NOMO-1 treated with DMSO at 0.1 percent for 48 hours (cell line): ENCODE results near the gene EPYC.

Experiments
- DNase-seq: peaks from one replicate; lab custom pipeline; 2025; ENCODE audit not compliant: unreplicated experiment; lab: John Stamatoyannopoulos, UW

EPYC gene, protein sequence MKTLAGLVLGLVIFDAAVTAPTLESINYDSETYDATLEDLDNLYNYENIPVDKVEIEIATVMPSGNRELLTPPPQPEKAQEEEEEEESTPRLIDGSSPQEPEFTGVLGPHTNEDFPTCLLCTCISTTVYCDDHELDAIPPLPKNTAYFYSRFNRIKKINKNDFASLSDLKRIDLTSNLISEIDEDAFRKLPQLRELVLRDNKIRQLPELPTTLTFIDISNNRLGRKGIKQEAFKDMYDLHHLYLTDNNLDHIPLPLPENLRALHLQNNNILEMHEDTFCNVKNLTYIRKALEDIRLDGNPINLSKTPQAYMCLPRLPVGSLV

DNA sequence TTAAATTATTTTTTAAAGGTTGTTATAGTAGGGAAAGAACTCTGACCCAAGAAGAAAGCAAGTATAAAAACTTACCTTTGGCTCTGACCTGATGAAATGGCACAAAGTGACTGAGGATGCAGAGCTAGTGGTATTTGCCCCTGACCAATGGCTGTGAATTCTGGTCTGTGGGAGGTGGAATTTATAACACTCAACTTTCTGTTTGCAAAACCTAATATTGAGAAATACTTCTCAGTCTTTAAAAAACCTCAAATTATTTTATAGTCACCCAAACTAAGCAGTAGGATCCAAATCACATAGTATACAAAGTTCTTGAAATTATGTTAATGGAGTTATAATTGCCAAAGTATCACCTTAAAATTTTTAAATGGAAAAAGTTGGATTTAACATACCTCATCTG lies at the start of gene EPYC:
TSS of gene EPYC (minus strand) at position 101 of the 400 bp plus-strand sequence. CDS start 2,407 bp downstream, outside the sequence.
- DNase-seq = no peak

DNA sequence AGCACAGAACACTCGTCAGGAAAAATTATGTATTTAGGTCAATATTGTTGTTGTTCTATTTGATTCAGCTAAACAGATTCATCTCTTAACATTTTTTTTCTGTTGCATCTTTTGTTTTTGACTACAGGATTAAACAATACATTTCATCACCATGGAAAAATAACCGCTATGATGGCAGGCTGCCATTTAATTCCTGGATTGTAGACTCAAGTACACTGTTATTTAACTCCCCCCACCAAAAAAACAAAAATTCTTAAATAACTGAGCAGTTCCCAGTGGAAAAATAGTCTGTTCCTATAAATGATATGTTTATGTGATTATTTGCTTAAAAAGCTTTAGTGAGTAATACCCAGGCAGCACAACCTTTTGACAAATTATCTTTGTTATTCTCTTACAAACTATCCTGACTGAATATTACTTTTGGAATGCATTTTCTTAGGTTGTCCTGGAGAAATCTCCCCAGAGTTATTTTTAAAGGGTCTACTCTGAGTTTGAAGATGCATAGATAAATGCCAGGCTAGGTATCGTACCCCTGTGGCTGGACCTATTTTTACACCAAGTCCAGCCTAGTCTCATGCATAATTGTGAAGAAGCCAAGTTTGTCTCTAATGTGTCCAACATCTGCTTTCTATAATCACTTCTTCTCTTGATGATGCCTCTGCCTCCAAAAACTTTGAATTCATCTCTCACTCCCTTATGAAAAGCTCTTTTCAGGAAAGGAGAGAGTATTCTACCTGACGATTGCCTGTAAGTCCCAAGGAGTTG lies 49.4 kb upstream of the EPYC start:
- DNase-seq = no peak

DNA sequence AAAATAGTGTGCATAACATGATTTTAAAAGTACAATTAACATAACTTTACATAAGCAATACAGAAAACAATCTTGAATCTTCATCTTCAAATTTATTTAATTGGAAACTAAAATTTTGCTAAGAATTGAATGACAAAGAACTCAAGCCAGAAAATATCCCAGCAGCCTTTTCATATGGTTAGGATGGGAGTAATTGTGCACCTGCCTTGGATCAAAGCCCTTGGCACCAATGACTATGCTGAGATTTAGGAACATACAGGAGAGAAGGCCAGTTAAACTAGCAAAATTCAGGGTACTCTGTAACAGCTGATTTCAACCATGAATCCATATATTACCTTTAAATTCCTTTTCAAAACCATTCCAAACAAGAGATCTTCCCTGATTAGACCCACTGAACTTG lies 47.3 kb upstream of the EPYC start:
- no peak for DNase-seq

DNA sequence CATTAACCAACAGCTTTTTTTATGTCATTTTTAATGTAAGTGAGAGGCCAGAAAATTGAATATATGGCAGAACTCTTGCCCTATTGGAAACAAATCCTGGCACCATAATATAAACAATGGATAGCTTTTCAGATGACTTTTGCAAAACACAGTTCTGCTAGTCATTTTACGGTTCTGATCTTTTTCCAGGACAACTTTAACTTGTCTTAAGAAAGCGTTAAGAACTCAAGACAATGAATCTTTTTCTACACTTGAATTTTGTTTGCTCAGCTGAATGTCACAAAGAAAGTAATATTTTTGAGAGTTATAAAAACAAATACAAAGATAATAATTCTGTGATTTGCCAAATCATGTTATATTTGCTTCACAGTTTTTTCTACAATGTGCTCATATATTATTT lies 39.8 kb upstream of the EPYC start:
- no peak for DNase-seq

DNA sequence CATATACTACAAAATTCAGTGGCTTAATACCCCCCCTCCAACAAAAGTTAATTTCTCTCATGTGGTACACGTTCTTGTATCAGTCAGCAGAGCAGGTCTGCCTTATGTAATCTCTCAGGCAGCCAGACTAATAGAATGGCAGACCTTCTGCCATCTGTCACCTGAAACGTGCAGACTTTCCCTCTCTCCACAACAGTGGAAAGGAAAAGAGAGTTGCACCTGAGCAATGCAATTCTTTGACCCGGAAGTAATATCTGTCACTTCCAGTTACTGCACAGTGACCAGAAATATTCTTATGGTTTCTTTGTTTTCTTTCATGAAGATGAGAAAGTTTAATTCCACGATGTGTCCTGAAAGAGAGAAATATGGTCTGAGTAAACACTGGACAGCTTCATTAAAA lies 38.6 kb upstream of the EPYC start:
- no peak for DNase-seq

DNA sequence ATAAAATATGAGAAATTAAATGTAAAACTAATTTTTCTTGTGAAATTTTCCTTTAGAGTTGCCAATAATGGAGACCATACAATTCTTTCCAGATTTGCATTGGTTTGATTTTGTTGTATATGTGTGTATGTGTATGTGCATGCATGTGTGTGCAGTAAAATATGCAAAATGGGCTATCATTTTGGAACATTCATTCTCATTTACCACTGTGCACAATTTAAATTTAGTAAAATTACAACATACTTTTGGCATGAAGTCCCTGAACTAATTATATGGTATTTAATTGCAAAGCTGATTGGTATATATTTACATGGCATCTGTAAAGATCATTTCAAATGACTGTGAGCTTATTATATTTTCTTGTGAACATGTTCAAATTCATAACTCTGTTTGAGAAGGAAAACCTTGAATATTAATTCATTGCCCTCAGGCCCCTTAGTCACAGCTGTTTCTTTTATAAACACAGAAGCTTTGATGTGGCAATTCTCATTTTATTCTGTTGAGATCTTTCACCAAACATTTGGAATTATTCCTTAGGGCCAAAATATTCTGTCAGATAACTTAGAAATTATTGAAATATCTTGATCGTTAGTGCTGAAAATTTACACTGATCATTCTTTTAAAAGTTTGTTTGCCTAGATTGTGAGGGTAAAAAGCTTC lies 35.5 kb upstream of the EPYC start:
- no peak for DNase-seq

DNA sequence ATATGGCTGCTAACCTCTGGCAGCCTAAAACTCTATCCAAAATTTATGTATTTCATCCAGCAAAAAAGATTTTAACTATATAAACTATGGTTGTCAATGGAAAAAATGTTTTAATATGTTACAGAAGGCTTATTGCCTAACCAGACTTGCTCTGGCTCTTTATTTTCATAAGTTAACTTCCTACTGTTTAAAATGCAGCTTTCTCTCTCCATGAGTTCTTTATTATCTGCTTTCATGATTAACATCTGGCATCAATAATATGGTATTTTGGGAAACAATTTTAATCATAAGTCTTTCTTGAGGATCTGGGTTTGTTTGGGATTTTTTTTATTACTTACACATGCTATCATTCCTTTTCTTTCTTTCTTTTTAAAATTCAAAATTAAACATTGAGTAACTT lies 32.5 kb upstream of the EPYC start:
- no peak for DNase-seq

DNA sequence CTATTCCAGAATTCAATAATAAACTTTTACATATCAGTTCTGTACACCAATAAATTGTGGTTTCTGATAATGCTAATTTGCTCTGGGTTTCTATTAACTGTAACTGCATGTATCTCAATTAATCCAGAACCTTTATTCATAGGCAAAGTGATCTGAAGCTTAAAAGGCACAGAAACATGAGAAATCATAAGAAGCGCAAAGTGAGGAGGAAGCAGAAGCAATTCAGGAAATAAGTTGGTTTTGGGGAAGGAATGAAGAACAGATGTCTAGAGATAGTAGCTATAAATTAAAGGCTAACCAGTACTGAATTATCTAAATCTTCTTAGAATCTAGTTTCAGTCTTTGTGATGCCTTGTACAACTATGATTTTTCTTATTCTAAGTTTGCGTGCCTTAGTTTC lies 28.5 kb upstream of the EPYC start:
- DNase-seq = peak; percentile 5

DNA sequence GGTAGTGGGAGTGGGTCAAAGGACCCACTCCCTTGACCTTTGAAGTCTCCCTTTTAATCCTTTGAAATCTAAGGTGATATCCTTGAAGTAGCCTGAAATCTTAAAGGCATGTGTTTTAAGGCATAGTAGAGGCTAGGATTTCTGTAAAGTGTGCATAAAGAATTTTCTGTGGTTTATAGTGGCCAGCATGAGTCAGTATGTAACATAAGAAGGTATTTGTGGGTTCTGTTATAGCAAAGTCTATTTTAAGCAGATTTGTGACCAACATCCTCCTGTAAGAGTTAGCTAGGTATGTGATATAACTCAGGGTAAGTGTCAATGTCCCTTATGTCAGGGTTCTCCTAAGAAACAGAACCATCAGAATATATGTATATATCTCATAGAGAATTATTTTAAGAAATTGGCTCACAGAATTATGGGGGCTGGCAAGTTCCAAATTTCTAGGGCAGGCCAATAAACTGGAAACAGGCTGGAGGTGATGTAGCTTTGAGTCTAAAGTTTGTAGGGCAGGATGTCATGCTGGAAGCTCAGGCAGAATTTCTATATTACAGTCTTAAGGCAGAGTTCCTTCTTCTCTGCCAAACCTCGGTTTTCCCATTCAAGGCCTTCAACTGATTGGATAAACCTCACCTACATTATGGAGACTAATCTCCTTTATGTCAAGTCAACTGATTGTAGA lies 18.7 kb upstream of the EPYC start:
- no peak for DNase-seq

DNA sequence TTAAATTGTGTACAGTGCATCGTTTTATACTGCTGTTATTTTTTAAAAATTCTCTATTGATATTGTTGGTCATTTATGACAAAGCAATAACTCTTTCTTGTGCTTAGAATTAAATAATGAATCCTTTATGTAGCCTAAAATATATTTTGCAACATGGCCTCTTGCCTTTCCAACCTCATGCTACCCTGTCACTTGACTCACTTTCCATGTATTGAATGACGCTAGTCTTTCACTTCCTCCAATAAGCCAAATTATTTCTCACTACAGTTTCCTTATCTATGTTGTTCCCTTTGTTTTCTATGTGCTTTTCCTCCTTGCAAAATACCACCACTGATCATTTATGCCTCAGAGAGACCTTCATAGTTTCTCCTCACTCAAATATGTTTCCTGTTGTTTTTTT lies 16.3 kb upstream of the EPYC start:
- peak; percentile 25 for DNase-seq

DNA sequence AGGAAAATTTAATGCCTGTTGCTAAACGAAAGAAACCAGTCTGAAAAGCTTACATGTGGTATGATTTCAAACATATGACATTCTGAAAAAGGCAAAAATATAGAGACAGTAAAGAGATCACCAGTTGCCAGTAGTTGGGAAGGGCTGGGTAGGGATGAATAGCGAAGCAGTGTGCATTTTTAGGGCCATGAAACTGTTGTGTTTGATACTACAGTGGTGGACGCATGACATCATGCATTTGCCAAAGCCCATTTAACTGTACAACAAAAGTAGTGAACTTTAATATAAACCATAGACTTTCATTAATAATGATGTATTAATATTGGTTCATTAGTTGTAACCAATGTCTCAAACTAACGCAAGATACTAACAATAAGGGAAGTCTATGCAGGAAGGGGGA lies 14.7 kb upstream of the EPYC start:
- no peak for DNase-seq

DNA sequence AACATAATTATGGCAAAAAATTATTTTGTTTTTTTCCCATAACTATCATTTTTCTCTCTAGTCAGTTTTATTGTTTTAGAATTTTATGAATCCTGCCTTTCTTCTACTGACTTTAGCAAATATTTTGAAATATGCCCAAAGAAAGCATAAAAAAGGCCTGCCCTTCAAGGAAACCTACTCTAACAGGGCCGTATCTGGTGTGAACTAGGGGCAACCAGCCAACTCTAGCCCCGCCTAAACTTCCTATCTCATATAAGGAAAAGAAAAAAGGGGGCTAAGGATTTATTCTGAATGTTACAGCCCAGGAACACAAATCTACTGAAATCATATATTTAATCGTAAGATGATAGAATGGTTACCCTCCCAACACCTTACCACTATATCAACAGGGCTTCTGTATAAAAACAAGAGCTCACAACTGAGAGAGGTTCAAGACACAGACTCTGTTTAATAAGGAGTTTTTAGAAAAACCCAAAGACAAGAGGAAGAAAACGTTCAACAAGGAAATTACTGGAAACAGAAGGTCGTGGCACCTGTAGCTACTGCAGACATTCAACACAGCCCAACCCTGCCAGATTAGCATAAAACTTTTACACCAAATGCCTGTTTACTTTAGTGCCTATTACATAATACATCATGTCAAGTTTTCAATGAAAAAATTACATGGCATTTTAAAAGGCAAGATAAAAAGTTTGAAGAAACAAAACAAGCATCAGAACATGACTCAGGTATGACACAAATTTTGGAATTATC lies 12.9 kb upstream of the EPYC start:
- no peak for DNase-seq

DNA sequence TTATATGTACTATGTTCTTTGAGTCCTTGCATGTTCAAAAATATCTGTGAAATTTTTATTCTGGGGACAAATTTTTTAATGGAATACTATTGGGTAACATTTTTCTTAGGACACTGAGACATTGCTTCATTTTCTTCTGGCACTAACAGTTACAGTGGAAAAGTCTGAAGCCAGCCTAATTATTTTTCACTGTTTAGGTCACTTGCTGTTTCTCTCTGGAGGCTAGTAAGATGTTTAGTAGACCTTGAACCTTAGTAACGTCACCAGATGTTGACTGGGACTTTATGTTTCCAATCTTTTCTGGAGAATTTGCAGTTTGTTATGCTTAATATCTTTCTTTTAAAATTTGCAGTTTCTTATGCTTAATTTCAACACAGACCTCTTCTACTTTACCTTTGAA lies 12.3 kb upstream of the EPYC start:
- no peak for DNase-seq

DNA sequence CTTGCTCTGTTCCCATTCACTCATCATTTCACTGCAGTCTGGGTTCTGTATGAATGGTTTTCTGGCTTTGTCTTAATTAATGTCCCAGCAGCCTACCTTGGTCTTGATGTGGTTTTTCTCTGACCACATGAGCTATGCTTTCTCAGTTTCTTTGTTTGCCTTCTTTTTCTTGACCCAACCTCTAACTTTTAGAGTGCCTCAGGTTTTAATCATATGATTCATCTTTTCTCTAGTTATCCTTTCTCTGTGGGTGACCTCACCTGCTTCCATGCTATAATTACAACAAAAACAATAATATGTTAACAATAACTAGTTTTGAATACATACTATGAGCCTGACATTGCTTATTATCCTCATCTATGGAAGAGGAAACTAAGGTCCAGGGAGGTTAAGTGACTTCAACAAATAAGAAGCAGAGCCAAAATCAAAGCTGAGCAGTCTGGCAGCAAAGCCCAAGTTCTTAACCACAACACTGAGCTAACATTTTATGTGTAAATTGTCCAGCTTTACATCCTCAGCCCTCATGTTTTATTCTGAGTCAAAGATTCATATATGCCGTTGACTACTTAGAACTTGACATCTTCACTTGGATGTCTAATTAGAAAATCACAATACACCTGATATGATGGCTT lies 4.7 kb upstream of the EPYC start:
- no peak for DNase-seq

DNA sequence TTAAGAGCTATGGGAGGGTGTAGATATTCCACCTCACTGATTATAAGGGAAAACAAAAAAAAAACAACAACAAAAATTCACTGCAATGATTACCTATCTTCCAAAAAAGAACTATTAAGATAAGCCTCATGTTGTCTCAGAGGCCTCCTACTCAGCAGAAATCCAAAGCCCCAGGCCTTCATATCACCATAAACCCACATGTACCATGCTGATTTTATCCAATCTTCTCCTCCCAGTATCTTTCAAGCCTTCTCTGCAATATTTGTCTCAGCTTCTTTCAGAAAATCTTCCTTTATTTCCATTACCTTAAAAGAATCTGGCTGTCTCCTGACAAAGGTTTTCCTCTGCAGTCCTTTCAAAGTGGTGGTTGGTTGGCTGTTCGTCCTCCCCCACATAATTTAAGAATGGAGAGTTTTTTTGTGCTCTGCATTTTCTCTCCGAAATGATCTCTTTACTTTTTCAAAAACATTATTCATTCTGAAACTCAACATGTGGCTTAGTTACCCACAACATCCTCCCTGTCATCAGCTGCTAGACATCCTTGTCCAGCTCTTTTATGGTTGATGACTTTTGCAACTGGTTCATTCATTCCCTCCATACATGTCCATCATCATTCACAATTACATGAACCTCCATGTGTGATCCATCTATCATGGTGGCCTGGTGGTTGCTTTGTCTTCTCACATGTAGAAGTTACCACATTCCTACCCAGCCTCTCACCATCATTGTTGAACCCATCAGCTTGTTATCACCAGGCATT lies 2.9 kb upstream of the EPYC start:
- no peak for DNase-seq

DNA sequence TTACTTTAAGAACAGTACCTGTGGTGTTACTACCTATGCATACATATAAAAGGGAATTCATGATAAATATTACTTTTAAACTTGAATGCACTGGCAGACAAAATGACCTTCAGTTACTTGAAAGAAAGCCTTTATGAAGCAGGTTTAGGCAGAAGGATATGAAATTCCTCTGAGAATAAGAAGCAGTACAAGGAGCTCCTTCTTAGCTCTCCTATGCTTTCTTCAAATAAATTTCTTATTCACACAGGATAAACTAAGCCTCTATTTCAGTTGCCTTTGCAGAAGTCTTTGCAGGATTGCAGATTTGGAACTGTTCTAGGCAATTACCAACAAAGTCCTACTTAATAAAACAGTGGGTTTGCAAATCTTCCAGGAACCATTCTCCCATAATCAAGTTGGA lies 1.0 kb downstream of the EPYC start:
- DNase-seq = no peak

DNA sequence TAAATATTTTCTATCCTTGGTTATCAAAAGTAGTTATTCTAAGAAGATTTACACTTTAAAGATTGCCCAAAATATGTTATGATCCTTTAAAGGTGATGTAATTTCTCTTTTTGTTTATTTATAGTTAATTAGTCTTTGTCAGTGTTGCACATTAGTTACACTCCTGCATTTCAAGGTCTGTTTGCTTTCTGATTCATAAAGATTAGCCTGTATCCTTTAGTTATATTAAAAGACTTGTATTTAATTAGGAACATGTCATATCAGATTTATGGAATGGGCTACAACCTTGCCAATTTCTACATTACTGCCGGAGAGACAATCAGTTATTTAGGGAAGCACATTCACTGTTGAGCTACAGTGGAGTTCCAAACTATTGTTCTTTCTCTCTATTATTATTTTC lies 3.5 kb downstream of the EPYC start:
- no peak for DNase-seq

DNA sequence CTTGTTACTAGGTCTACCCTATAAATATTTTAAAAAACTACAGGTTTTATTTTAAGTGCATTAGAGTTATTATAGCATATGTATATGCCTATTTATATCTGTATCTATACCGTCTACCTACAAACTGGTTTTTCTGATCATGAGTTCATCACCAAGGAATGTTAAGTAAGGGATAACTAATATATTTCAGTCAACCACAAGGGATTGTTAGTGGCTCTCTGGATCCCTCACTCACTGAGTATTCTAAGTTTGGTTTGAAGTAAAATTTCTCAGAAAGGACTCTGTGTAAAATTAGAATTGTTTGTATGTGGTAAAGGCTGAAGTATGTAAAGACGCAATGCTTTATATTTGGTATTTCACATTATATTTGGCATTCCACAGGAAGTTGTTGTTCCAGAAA lies 4.8 kb downstream of the EPYC start:
- DNase-seq = no peak

DNA sequence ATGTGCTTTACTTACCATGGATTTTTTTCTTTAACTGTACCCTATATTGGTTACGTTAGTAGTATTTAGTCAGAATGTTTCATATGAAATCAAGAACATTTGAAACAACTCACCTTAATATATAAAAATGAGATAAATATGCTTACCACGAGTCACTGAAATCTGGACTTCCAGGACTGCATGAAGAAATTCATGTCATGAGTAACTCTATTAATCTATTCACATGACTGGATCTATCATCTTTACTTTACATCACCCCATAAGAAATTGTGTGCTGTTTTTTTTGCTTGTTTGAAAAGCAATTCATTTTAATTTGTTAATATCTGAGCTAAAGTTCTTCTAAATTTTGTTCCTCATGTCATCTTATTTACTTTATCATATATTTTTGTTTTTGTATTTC lies 5.2 kb downstream of the EPYC start:
- DNase-seq = no peak

DNA sequence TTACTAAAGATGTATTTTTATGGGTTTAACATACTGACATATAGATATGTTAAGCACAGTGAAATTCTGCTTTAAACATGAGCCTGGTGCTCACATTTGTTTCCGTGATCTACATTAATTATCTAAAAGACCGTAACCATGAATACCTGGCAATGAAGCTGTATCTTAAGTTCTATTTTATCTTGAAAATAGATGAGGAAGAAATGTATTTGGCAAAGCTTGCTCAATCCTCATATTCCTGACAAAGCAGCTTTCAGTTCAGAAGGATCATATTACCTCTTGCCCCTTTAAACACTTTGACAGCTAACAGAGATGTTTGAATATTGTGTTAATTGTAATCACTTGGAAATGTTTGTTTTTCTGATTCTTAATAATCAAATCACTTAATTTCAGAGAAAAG lies 9.8 kb downstream of the EPYC start:
- no peak for DNase-seq
